K562 (cell line): ENCODE data around the gene PARD3. TPM values are rescaled to one million over a fixed set of nuclear protein-coding genes. Genes with fewer than 3 reads are reported as not detected.

Experiments used
- ATAC-seq: fragments of 200-7000 bp; cut with Tn5 transposase; 3 replicates; pipeline ENCODE4 v1.9.1; 2020; ENCODE audit warnings: moderate library complexity
- BruUV-seq: library from RNA; stranded (reverse); fragments of 400-500 nt; replicated peaks from 2 replicates; lab custom pipeline; 2021; lab: Mats Ljungman, UMichigan
- CTCF ChIA-PET: fragments of 300-600 bp; formaldehyde crosslinking; extraction: SDS; loops from one replicate; lab custom pipeline; 2021; ENCODE audit warnings: low intra/inter-chr PET ratio; lab: Yijun Ruan, JAX
- POLR2A ChIA-PET: fragments of 300-600, 350-650 bp; sonication (Branson Sonifier 250); formaldehyde crosslinking; extraction: SDS; loops from one replicate; lab custom pipeline; 2021; ENCODE audit warnings: antibody characterized with exemption, inconsistent platforms; lab: Yijun Ruan, JAX
- DNase-seq, 4 experiments: peaks; one replicate each; pipeline versions ENCODE4 v3.0.0 to v3.0.0-alpha.2; 2011 to 2018; ENCODE audit warnings: low spot score in 3 of 4, mixed read lengths in 3 of 4; ENCODE audit errors: extremely low read depth in 1 of 4
- FAIRE-seq: peaks from 2 replicates; lab custom pipeline; 2011; peaks lifted over from hg19 to GRCh38; lab: Jason Lieb, UNC
- H2AFZ ChIP-seq: 2 replicates; pipeline ENCODE4 v1.6.0; 2011; ENCODE audit warnings: low read depth, low read length, control low read depth, inconsistent platforms
- H3K27ac ChIP-seq: fragments of 200-600 bp; 3 replicates; pipeline ENCODE4 v1.8.0; 2011; ENCODE audit warnings: low read depth, mild to moderate bottlenecking, control low read depth, inconsistent platforms, low read length, moderate library complexity, mixed read lengths; ENCODE audit errors: extremely low read depth
- H3K27me3 ChIP-seq, 2 experiments: fragments of 300-600 bp in 1 of 2; 2 replicates in 1 of 2; 3 replicates in 1 of 2; pipeline versions ENCODE4 v1.6.0 to v1.8.0; 2011; ENCODE audit warnings: inconsistent platforms in 2 of 2, low read length in 2 of 2, mild to moderate bottlenecking in 1 of 2, mixed read lengths in 1 of 2, moderate library complexity in 1 of 2; ENCODE audit not compliant: control insufficient read depth in 2 of 2, insufficient read depth in 2 of 2
- H3K36me3 ChIP-seq: fragments of 300-600 bp; 3 replicates; pipeline ENCODE4 v1.8.0; 2011; ENCODE audit warnings: mild to moderate bottlenecking, low read length, inconsistent platforms; ENCODE audit not compliant: control insufficient read depth, insufficient read depth
- H3K4me1 ChIP-seq, 2 experiments: fragments of 200-600 bp in 1 of 2; replicated peaks in 1 of 2; 2 replicates in 1 of 2; 3 replicates in 1 of 2; pipeline versions ENCODE4 v1.5.1 to v1.8.0; 2011; ENCODE audit warnings: inconsistent platforms in 2 of 2, low read length in 2 of 2, mild to moderate bottlenecking in 1 of 2, mixed read lengths in 1 of 2, moderate library complexity in 1 of 2; ENCODE audit not compliant: control insufficient read depth in 2 of 2, insufficient read depth in 2 of 2
- H3K4me2 ChIP-seq: 2 replicates; pipeline ENCODE4 v1.6.1; 2011; ENCODE audit warnings: low read length, control low read depth, inconsistent platforms, mixed read lengths; ENCODE audit not compliant: insufficient read depth
- H3K4me3 ChIP-seq: fragments of 200-600 bp; sonication (generic), shearing (Covaris generic); 2 replicates; pipeline ENCODE4 v1.5.1; 2016; ENCODE audit warnings: control low read depth, inconsistent platforms
- H3K79me2 ChIP-seq: fragments of 200-600 bp; 3 replicates; pipeline ENCODE4 v1.8.0; 2011; ENCODE audit warnings: low read length, inconsistent platforms; ENCODE audit not compliant: control insufficient read depth, insufficient read depth
- H3K9ac ChIP-seq, 2 experiments: 2 replicates each; pipeline versions ENCODE4 v1.6.0 to v1.6.1; 2011; ENCODE audit warnings: low read depth in 2 of 2, low read length in 2 of 2, control low read depth in 1 of 2, inconsistent platforms in 1 of 2, mild to moderate bottlenecking in 1 of 2, mixed read lengths in 1 of 2; ENCODE audit not compliant: insufficient read depth in 1 of 2
- H3K9me1 ChIP-seq: one replicate; pipeline ENCODE4 v1.6.0; 2011; ENCODE audit warnings: inconsistent platforms, mild to moderate bottlenecking, low read length, moderate library complexity; ENCODE audit not compliant: control insufficient read depth, insufficient read depth
- H3K9me3 ChIP-seq: replicated peaks from 2 replicates; pipeline ENCODE4 v1.5.1; 2011; ENCODE audit warnings: low read depth, low read length, inconsistent platforms; ENCODE audit not compliant: control insufficient read depth, insufficient read depth
- H4K20me1 ChIP-seq: replicated peaks from 2 replicates; pipeline ENCODE4 v1.6.1; 2011; ENCODE audit warnings: low read length, inconsistent platforms, mixed read lengths; ENCODE audit not compliant: control insufficient read depth, insufficient read depth
- ATF2 ChIP-seq: sonication (generic); formaldehyde crosslinking; IDR thresholded peaks from 2 replicates; pipeline ENCODE4 v1.8.1; 2022; ENCODE audit warnings: missing genetic modification reagents
- BRD9 ChIP-seq: fragments of 450-650 bp; IDR thresholded peaks from 2 replicates; pipeline ENCODE4 v1.6.1; 2018; ENCODE audit warnings: low read depth; ENCODE audit not compliant: partially characterized antibody
- ELK3 ChIP-seq: fragments of 450-650 bp; formaldehyde crosslinking; IDR thresholded peaks from 2 replicates; pipeline ENCODE4 v1.4.0; 2020; ENCODE audit warnings: mild to moderate bottlenecking
- HNRNPUL1 ChIP-seq: fragments of 200-400 bp; formaldehyde crosslinking; IDR thresholded peaks from 2 replicates; pipeline ENCODE4 v1.6.1; 2017; ENCODE audit warnings: low read length
- KHSRP ChIP-seq: fragments of 450-650 bp; IDR thresholded peaks from 2 replicates; pipeline ENCODE4 v1.6.1; 2017
- L3MBTL2 ChIP-seq: fragments of 450-650 bp; IDR thresholded peaks from 2 replicates; pipeline ENCODE4 v1.6.1; 2016; ENCODE audit warnings: mild to moderate bottlenecking, moderate library complexity
- MECOM ChIP-seq: fragments of 250-450 bp; sonication (Bioruptor Pico); IDR thresholded peaks from 2 replicates; pipeline ENCODE4 v1.8.0; 2022; ENCODE audit warnings: inconsistent platforms
- SIRT6 ChIP-seq: IDR thresholded peaks from one replicate; pipeline ENCODE4 v1.6.1; 2012; ENCODE audit warnings: low read depth, mild to moderate bottlenecking, control low read depth, inconsistent platforms, low read length, moderate library complexity
- SMARCA5 ChIP-seq: fragments of 450-650 bp; IDR thresholded peaks from 2 replicates; pipeline ENCODE4 v1.6.1; 2016
- THRA ChIP-seq: fragments of 450-650 bp; IDR thresholded peaks from 2 replicates; pipeline ENCODE4 v1.6.1; 2017; ENCODE audit warnings: mild to moderate bottlenecking, moderate library complexity
- TRIM25 ChIP-seq: fragments of 450-650 bp; IDR thresholded peaks from 2 replicates; pipeline ENCODE4 v1.7.0; 2016; ENCODE audit warnings: borderline replicate concordance
- TSC22D4 ChIP-seq: fragments of 450-650 bp; IDR thresholded peaks from 2 replicates; pipeline ENCODE4 v1.6.1; 2016; ENCODE audit warnings: missing genetic modification characterization, missing biosample characterization, control low read depth
- U2AF1 ChIP-seq: fragments of 200-400 bp; formaldehyde crosslinking; optimal IDR thresholded peaks from 2 replicates; pipeline ENCODE3; 2017; ENCODE audit warnings: mild to moderate bottlenecking, low read depth, low read length, moderate library complexity
- ZBTB34 ChIP-seq: fragments of 250-450 bp; sonication (Bioruptor Pico); IDR thresholded peaks from 2 replicates; pipeline ENCODE4 v1.8.0; 2021; ENCODE audit warnings: mild to moderate bottlenecking, moderate library complexity
- ZNF444 ChIP-seq: fragments of 250-450 bp; sonication (Bioruptor Pico); IDR thresholded peaks from 2 replicates; pipeline ENCODE4 v1.4.0; 2020; ENCODE audit warnings: mild to moderate bottlenecking, moderate library complexity
- ZNF699 ChIP-seq: fragments of 250-450 bp; sonication (Bioruptor Pico); IDR thresholded peaks from 2 replicates; pipeline ENCODE4 v1.8.0; 2021; ENCODE audit warnings: mild to moderate bottlenecking, moderate library complexity; ENCODE audit not compliant: insufficient replicate concordance
- WGBS: fragments of 100-300 bp; shearing (Covaris generic); methylation state at CpG from one replicate; pipeline ENCODE4 v1.1.6; 2016; ENCODE audit warnings: low coverage, mixed read lengths; ENCODE audit not compliant: insufficient coverage; ENCODE audit errors: missing lambda C conversion rate; 5-methylcytosine and 5-hydroxymethylcytosine counted together
- in situ Hi-C: fragments of 300-500 bp; cut with MboI; formaldehyde crosslinking; loops from 4 replicates; pipeline ENCODE4 v1.15.0; 2018; ENCODE audit warnings: inconsistent platforms, mixed read lengths
- intact Hi-C: fragments of 100-400 bp; cut with micrococcal nuclease; formaldehyde crosslinking; loops from 2 replicates; pipeline ENCODE4 v1.14.2; 2022
- polyA plus RNA-seq, 8 experiments: library from polyadenylated mRNA; depleted of rRNA in 4 of 8; stranded (reverse) in 5 of 8; unstranded in 3 of 8; fragments of >200 nt; fragmentation: Nextera tagmentation in 2 of 8; fragmentation: Illumina TruSeq in 1 of 8; extraction: Ambion mirVana in 2 of 8; extraction: Trizol in 1 of 8; gene quantifications; 2 replicates each; pipeline versions ENCODE4 v1.2.1 to v1.2.3, GENCODE V29; 2011 to 2014; ENCODE audit warnings: inconsistent platforms in 1 of 8, missing spikeins in 1 of 8
- total RNA-seq, 7 experiments: library from RNA; depleted of rRNA in 6 of 7; stranded (reverse); fragments of >200 nt in 6 of 7; fragmentation: Illumina TruSeq in 2 of 7; extraction: Trizol in 2 of 7; gene quantifications; 2 replicates each; pipeline versions ENCODE4 v1.2.1 to v1.2.3, GENCODE V29; 2011 to 2021; ENCODE audit warnings: low replicate concordance in 1 of 7

Gene PARD3
- total and polyA plus RNA-seq, 9 of the 15 experiments (the other 6 are each of a cell fraction or from before 2014, with no cell fraction given) = 2.7 to 11.7 (median 7.7) TPM

- H3K9me1 ChIP-seq = no peaks in the 10 kb centered on the region
- POLR2A ChIA-PET = interaction anchor here (0.7 to 1.0 kb wide), 4 partner anchors 14 to 1761 kb away, joined by 3 to 5 read pairs (median 4); no protein-coding TSS in a partner anchor
- FAIRE-seq (peak; percentile 71), DNase-seq (peak in 1 of 4 experiments; percentile 22), ATAC-seq (peak; percentile 33; the same call in 1 of the 3 replicates)
- no peaks in the 10 kb centered on the region for H4K20me1 ChIP-seq
- H3K4me2 ChIP-seq = no peak overlapping the region
- H3K9ac ChIP-seq = no peak overlapping the region
- WGBS = 19% methylated on average over 4 of the region's 4 CpGs
- intact Hi-C loops = no loop called here
- in situ Hi-C loops = no loop called here
- no peaks in the 10 kb centered on the region for H3K36me3 ChIP-seq
- no peak overlapping the region for H3K27ac ChIP-seq
- CTCF ChIA-PET = no interaction called here
- no peak overlapping the region for H2AFZ ChIP-seq
- BruUV-seq = no TSS peak
- no peaks in the 10 kb centered on the region for H3K9me3 ChIP-seq
- no peak overlapping the region for H3K4me3 ChIP-seq
- peaks cover 0 to 14% of the 10 kb centered on the region in 2 experiments; a peak in 2 of 5 replicates for H3K4me1 ChIP-seq
- no peaks in the 10 kb centered on the region for H3K27me3 ChIP-seq
- H3K79me2 ChIP-seq = no peaks in the 10 kb centered on the region; the same call in 2 of the 3 replicates
- TF ChIP-seq MECOM = no peak
- no peak for TF ChIP-seq ZNF444
- no peak for TF ChIP-seq ZBTB34 (CRISPR knock-in tag)
- TF ChIP-seq U2AF1 = no peak
- no peak for TF ChIP-seq SIRT6
- TF ChIP-seq THRA = no peak
- no peak for TF ChIP-seq TRIM25
- TF ChIP-seq ELK3 (CRISPR knock-in tag) = no peak
- no peak for TF ChIP-seq HNRNPUL1
- TF ChIP-seq KHSRP = no peak
- TF ChIP-seq ZNF699 (CRISPR knock-in tag) = no peak
- TF ChIP-seq ATF2 (CRISPR knock-in tag) = no peak
- no peak for TF ChIP-seq L3MBTL2
- TF ChIP-seq SMARCA5 = no peak
- TF ChIP-seq BRD9 = no peak
- TF ChIP-seq TSC22D4 = no peak
These were observed 25.1 kb downstream of the PARD3 start for GRCh38 chr10:34789966-34790506.
